HEK293 (cell line): ENCODE data around the gene SLC7A14.

Experiments used
- CTCF ChIA-PET: fragments of 350-600 bp; formaldehyde crosslinking; extraction: SDS; loops from one replicate; lab custom pipeline; 2021; ENCODE audit warnings: antibody characterized with exemption; lab: Yijun Ruan, JAX
- POLR2A ChIA-PET: fragments of 300-600 bp; formaldehyde crosslinking; extraction: SDS; loops from one replicate; lab custom pipeline; 2020; ENCODE audit warnings: antibody characterized with exemption, inconsistent platforms; lab: Yijun Ruan, JAX
- H3K27ac ChIP-seq: fragments of 200-500 bp; sonication (Bioruptor generic); 2 replicates; pipeline ENCODE4 v1.5.1; 2014; ENCODE audit warnings: low read depth, low read length, control low read depth, inconsistent platforms; ENCODE audit errors: extremely low read depth
- H3K36me3 ChIP-seq, 2 experiments: fragments of 200-500 bp in 1 of 2; sonication (Bioruptor generic) in 1 of 2; 1 replicate in 1 of 2; 2 replicates in 1 of 2; pipeline ENCODE4 v1.5.1; 2014 to 2017; ENCODE audit warnings: inconsistent platforms in 2 of 2, low read length in 2 of 2; ENCODE audit not compliant: control insufficient read depth in 2 of 2, insufficient read depth in 1 of 2
- H3K4me1 ChIP-seq: fragments of 200-500 bp; sonication (Bioruptor generic); 2 replicates; pipeline ENCODE4 v1.5.1; 2014; ENCODE audit warnings: mild to moderate bottlenecking, low read length, inconsistent platforms; ENCODE audit not compliant: control insufficient read depth, insufficient read depth
- H3K4me3 ChIP-seq: 2 replicates; pipeline ENCODE4 v1.5.1; 2011; ENCODE audit warnings: low read depth, mild to moderate bottlenecking, control low read depth, low read length, moderate library complexity
- H3K9me3 ChIP-seq: fragments of 200-500 bp; sonication (Bioruptor generic); 2 replicates; pipeline ENCODE4 v1.5.1; 2014; ENCODE audit warnings: low read depth, low read length, inconsistent platforms; ENCODE audit not compliant: control insufficient read depth, insufficient read depth
- BCL11B ChIP-seq: fragments of 450-650 bp; formaldehyde crosslinking; IDR thresholded peaks from 2 replicates; pipeline ENCODE4 v1.5.1; 2016; ENCODE audit warnings: low read depth, missing biosample characterization, missing genetic modification characterization
- GLIS1 ChIP-seq: fragments of 450-650 bp; formaldehyde crosslinking; IDR thresholded peaks from 2 replicates; pipeline ENCODE4 v1.5.1; 2016; ENCODE audit warnings: missing biosample characterization, missing genetic modification characterization
- GLIS2 ChIP-seq: fragments of 450-650 bp; formaldehyde crosslinking; IDR thresholded peaks from 2 replicates; pipeline ENCODE4 v1.5.1; 2016; ENCODE audit warnings: missing biosample characterization, missing genetic modification characterization
- KLF10 ChIP-seq: fragments of 450-650 bp; IDR thresholded peaks from 2 replicates; pipeline ENCODE4 v1.5.1; 2018; ENCODE audit warnings: missing biosample characterization, mild to moderate bottlenecking, missing genetic modification characterization
- KLF9 ChIP-seq: fragments of 450-650 bp; formaldehyde crosslinking; IDR thresholded peaks from 2 replicates; pipeline ENCODE4 v1.5.1; 2016; ENCODE audit warnings: missing biosample characterization, missing genetic modification characterization, low read depth
- OVOL3 ChIP-seq: fragments of 450-650 bp; formaldehyde crosslinking; IDR thresholded peaks from 2 replicates; pipeline ENCODE4 v1.5.1; 2016; ENCODE audit warnings: missing biosample characterization, missing genetic modification characterization
- SCRT1 ChIP-seq: fragments of 450-650 bp; formaldehyde crosslinking; IDR thresholded peaks from 2 replicates; pipeline ENCODE4 v1.5.1; 2016; ENCODE audit warnings: missing biosample characterization, missing genetic modification characterization, borderline replicate concordance
- SCRT2 ChIP-seq: fragments of 450-650 bp; formaldehyde crosslinking; IDR thresholded peaks from 2 replicates; pipeline ENCODE4 v1.5.1; 2016; ENCODE audit warnings: missing biosample characterization, missing genetic modification characterization
- ZBTB17 ChIP-seq: fragments of 450-650 bp; formaldehyde crosslinking; IDR thresholded peaks from 2 replicates; pipeline ENCODE4 v1.5.1; 2016; ENCODE audit warnings: missing biosample characterization, missing genetic modification characterization
- ZEB2 ChIP-seq: fragments of 450-650 bp; formaldehyde crosslinking; IDR thresholded peaks from 2 replicates; pipeline ENCODE4 v1.5.1; 2016; ENCODE audit warnings: missing biosample characterization, missing genetic modification characterization
- ZFHX2 ChIP-seq: fragments of 450-650 bp; formaldehyde crosslinking; conservative IDR thresholded peaks from 2 replicates; pipeline ENCODE4 v1.5.1; 2016; ENCODE audit warnings: missing biosample characterization, missing genetic modification characterization
- ZFP69B ChIP-seq: fragments of 450-650 bp; formaldehyde crosslinking; IDR thresholded peaks from 2 replicates; pipeline ENCODE4 v1.5.1; 2016; ENCODE audit warnings: missing biosample characterization, missing genetic modification characterization
- ZNF175 ChIP-seq: fragments of 450-650 bp; formaldehyde crosslinking; IDR thresholded peaks from 2 replicates; pipeline ENCODE4 v1.5.1; 2016; ENCODE audit warnings: missing biosample characterization, missing genetic modification characterization
- ZNF274 ChIP-seq, 2 experiments: fragments of 200-500 bp in 1 of 2; fragments of 450-650 bp in 1 of 2; sonication (Bioruptor generic) in 1 of 2; formaldehyde crosslinking in 1 of 2; IDR thresholded peaks; 2 replicates each; pipeline versions ENCODE4 v1.5.1 to v1.6.1; 2014 to 2016; ENCODE audit warnings: borderline replicate concordance in 1 of 2, inconsistent platforms in 1 of 2, low read length in 1 of 2, missing biosample characterization in 1 of 2, missing genetic modification characterization in 1 of 2
- ZNF366 ChIP-seq: fragments of 450-650 bp; formaldehyde crosslinking; conservative IDR thresholded peaks from 2 replicates; pipeline ENCODE4 v1.5.1; 2016; ENCODE audit warnings: missing biosample characterization, missing genetic modification characterization
- ZNF423 ChIP-seq: fragments of 450-650 bp; formaldehyde crosslinking; IDR thresholded peaks from 2 replicates; pipeline ENCODE4 v1.5.1; 2016; ENCODE audit warnings: missing biosample characterization, missing genetic modification characterization
- ZNF510 ChIP-seq: fragments of 450-650 bp; formaldehyde crosslinking; IDR thresholded peaks from 2 replicates; pipeline ENCODE4 v1.5.1; 2018; ENCODE audit warnings: mild to moderate bottlenecking, missing genetic modification characterization, missing biosample characterization; ENCODE audit not compliant: insufficient replicate concordance
- ZNF530 ChIP-seq: fragments of 450-650 bp; formaldehyde crosslinking; IDR thresholded peaks from 2 replicates; pipeline ENCODE4 v1.5.1; 2016; ENCODE audit warnings: low read depth, missing biosample characterization, missing genetic modification characterization
- ZNF549 ChIP-seq: fragments of 450-650 bp; IDR thresholded peaks from 2 replicates; pipeline ENCODE4 v1.5.1; 2018; ENCODE audit warnings: missing biosample characterization, missing genetic modification characterization, mild to moderate bottlenecking, inconsistent platforms, moderate library complexity
- ZNF561 ChIP-seq: fragments of 450-650 bp; IDR thresholded peaks from 2 replicates; pipeline ENCODE4 v1.5.1; 2018; ENCODE audit warnings: missing biosample characterization, missing genetic modification characterization, borderline replicate concordance
- ZNF585B ChIP-seq: fragments of 450-650 bp; formaldehyde crosslinking; IDR thresholded peaks from 2 replicates; pipeline ENCODE4 v1.5.1; 2016; ENCODE audit warnings: missing biosample characterization, missing genetic modification characterization
- ZNF629 ChIP-seq: fragments of 450-650 bp; formaldehyde crosslinking; IDR thresholded peaks from 2 replicates; pipeline ENCODE4 v1.5.1; 2017; ENCODE audit warnings: missing biosample characterization, missing genetic modification characterization
- ZNF677 ChIP-seq: fragments of 450-650 bp; IDR thresholded peaks from 2 replicates; pipeline ENCODE4 v1.5.0; 2018; ENCODE audit warnings: missing biosample characterization, mild to moderate bottlenecking, missing genetic modification characterization, moderate library complexity
- TF ChIP-seq, protein P1 (sequence below): fragments of 450-650 bp; formaldehyde crosslinking; IDR thresholded peaks from 2 replicates; pipeline ENCODE4 v1.5.1; 2016; ENCODE audit warnings: missing biosample characterization, missing genetic modification characterization
- TF ChIP-seq, protein P2 (sequence below): fragments of 450-650 bp; formaldehyde crosslinking; IDR thresholded peaks from 2 replicates; pipeline ENCODE4 v1.5.1; 2016; ENCODE audit warnings: missing biosample characterization, missing genetic modification characterization
- TF ChIP-seq, protein P3 (sequence below): fragments of 450-650 bp; formaldehyde crosslinking; IDR thresholded peaks from 2 replicates; pipeline ENCODE4 v1.5.1; 2016; ENCODE audit warnings: missing biosample characterization, missing genetic modification characterization

The SLC7A14 gene

DNA sequence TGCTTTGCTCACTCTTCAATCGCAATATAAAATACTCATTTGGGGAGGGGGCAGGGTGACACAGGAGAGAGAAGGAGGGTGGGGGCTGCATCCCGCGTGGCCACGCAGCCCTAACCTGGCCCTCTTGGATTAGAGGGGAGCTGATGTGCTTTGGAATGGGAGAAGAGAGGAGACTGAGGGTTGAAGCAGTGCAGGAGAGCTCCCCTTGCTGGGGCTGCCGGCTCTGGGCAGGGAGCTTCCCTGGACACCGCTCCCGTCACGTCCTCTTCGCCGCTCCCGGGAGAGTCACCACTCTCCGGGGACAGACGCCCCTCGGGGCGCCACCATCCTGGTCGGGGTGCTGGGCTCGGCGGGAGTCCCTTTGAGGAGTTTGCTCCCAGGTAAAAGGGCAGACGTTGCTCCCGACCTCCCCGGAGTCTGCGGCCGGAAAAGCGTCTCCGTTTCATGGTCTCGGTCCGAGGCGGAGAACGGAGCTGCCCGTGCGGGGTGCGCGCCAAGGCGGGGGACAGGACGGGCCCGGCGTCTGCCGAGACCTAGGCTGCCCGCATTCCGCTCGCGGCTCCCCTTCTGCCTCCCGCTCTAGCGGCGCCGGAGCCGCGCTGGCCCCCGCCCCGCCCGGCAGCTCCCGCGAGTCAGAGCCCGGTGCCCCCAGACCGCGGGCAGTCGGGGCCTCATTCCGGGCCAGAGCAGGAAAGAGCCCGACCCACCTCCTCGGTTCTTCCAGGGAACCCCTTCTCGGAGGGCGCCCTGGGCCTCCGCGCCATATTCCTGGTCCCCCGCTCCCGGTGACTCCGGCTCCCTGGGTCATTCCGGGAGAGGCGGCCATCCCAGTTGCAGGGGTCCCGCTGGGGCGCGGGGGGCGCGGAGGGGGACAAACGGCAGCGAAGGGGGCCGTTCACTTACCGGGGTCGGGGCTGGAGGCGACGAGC is 603 bp downstream of the SLC7A14 start:
- no peak for TF ChIP-seq ZNF366 (tag by site-specific recombination)
- TF ChIP-seq BCL11B (tag by site-specific recombination), result no peak
- TF ChIP-seq ZFHX2 (tag by site-specific recombination), result no peak
- peak; percentile 75 for TF ChIP-seq GLIS1
- Histone ChIP-seq H3K36me3 (no peaks in the 10 kb centered on the region), H3K4me3 (peak overlapping the region; percentile 26), H3K9me3 (no peaks in the 10 kb centered on the region), H3K27ac (no peak overlapping the region), H3K4me1 (no peaks in the 10 kb centered on the region; the same call in 1 of the 2 replicates)
- ChIA-PET CTCF (interaction anchor here (1.1 kb wide), 1 partner anchor 276 kb away, joined by 7 read pairs; no protein-coding TSS in a partner anchor), POLR2A (no interaction called here)

DNA sequence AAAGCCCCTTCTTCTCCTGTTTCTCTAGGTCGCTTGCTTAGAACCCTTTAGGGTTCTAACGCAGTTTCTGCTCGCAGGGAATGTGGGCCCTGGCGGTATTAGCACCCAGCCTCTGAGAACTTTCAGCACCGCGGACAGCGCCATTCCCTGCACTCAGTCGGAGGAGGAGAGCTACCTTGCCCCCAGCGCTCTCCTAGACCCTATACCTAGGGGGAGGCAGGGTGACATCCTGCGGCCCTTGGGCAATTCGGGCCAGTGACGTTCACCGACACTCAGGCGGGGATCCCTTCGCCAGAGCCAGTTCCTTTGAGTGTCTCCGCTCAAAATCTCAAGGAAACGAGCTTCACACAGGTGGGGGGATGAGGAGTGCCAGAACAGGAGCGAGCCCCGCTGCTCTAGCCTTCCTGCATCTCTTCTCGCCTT is 1.3 kb downstream of the SLC7A14 start:
- no peak overlapping the region for H3K27ac ChIP-seq
- H3K36me3 ChIP-seq, result no peaks in the 10 kb centered on the region
- POLR2A ChIA-PET, result no interaction called here
- H3K9me3 ChIP-seq, result no peaks in the 10 kb centered on the region
- H3K4me1 ChIP-seq, result no peaks in the 10 kb centered on the region; the same call in 1 of the 2 replicates
- H3K4me3 ChIP-seq, result no peak overlapping the region; the same call in 1 of the 2 replicates
- CTCF ChIA-PET, result interaction anchor here (1.1 kb wide), 1 partner anchor 275 kb away, joined by 7 read pairs; no protein-coding TSS in a partner anchor
- TF ChIP-seq ZNF677 (tag by site-specific recombination) (no peak), ZEB2 (tag by site-specific recombination) (0 out of 2 replicates have a peak, but pooled peaks have one; percentile 27), ZFP69B (tag by site-specific recombination) (peak; percentile 69), ZNF549 (tag by site-specific recombination) (no peak), KLF9 (tag by site-specific recombination) (no peak), GLIS2 (tag by site-specific recombination) (no peak; the same call in 1 of the 2 replicates), SCRT1 (tag by site-specific recombination) (peak; percentile 69; the same call in 1 of the 2 replicates), OVOL3 (tag by site-specific recombination) (no peak), ZNF561 (tag by site-specific recombination) (0 out of 2 replicates have a peak, but pooled peaks have one; percentile 29), ZNF585B (no peak), ZNF423 (no peak), SCRT2 (tag by site-specific recombination) (peak; percentile 93), ZBTB17 (tag by site-specific recombination) (0 out of 2 replicates have a peak, but pooled peaks have one; percentile 33), ZNF530 (no peak), ZNF274 (IDR thresholded peaks at IDR 0.05; ENCODE audit: low read length) (no peak), ZNF274 (tag by site-specific recombination; IDR thresholded peaks at IDR 0.05; ENCODE audit: borderline replicate concordance) (no peak), KLF10 (tag by site-specific recombination) (no peak), ZNF510 (tag by site-specific recombination) (no peak), ZNF629 (tag by site-specific recombination) (no peak), ZNF175 (no peak)
- TF ChIP-seq, protein P1, sequence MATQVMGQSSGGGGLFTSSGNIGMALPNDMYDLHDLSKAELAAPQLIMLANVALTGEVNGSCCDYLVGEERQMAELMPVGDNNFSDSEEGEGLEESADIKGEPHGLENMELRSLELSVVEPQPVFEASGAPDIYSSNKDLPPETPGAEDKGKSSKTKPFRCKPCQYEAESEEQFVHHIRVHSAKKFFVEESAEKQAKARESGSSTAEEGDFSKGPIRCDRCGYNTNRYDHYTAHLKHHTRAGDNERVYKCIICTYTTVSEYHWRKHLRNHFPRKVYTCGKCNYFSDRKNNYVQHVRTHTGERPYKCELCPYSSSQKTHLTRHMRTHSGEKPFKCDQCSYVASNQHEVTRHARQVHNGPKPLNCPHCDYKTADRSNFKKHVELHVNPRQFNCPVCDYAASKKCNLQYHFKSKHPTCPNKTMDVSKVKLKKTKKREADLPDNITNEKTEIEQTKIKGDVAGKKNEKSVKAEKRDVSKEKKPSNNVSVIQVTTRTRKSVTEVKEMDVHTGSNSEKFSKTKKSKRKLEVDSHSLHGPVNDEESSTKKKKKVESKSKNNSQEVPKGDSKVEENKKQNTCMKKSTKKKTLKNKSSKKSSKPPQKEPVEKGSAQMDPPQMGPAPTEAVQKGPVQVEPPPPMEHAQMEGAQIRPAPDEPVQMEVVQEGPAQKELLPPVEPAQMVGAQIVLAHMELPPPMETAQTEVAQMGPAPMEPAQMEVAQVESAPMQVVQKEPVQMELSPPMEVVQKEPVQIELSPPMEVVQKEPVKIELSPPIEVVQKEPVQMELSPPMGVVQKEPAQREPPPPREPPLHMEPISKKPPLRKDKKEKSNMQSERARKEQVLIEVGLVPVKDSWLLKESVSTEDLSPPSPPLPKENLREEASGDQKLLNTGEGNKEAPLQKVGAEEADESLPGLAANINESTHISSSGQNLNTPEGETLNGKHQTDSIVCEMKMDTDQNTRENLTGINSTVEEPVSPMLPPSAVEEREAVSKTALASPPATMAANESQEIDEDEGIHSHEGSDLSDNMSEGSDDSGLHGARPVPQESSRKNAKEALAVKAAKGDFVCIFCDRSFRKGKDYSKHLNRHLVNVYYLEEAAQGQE, result peak; percentile 99
- TF ChIP-seq, protein P2, sequence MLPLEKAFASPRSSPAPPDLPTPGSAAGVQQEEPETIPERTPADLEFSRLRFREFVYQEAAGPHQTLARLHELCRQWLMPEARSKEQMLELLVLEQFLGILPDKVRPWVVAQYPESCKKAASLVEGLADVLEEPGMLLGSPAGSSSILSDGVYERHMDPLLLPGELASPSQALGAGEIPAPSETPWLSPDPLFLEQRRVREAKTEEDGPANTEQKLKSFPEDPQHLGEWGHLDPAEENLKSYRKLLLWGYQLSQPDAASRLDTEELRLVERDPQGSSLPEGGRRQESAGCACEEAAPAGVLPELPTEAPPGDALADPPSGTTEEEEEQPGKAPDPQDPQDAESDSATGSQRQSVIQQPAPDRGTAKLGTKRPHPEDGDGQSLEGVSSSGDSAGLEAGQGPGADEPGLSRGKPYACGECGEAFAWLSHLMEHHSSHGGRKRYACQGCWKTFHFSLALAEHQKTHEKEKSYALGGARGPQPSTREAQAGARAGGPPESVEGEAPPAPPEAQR, result no peak
- TF ChIP-seq, protein P3, sequence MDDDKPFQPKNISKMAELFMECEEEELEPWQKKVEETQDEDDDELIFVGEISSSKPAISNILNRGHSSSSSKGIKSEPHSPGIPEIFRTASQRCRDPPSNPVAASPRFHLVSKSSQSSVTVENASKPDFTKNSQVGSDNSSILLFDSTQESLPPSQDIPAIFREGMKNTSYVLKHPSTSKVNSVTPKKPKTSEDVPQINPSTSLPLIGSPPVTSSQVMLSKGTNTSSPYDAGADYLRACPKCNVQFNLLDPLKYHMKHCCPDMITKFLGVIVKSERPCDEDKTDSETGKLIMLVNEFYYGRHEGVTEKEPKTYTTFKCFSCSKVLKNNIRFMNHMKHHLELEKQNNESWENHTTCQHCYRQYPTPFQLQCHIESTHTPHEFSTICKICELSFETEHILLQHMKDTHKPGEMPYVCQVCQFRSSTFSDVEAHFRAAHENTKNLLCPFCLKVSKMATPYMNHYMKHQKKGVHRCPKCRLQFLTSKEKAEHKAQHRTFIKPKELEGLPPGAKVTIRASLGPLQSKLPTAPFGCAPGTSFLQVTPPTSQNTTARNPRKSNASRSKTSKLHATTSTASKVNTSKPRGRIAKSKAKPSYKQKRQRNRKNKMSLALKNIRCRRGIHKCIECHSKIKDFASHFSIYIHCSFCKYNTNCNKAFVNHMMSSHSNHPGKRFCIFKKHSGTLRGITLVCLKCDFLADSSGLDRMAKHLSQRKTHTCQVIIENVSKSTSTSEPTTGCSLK (tag by site-specific recombination), result no peak
